NOMO-1 (cell line): ENCODE results near the gene NPTN.
"Not testable (repeated sequence)": the region's sequence is repeated elsewhere in the genome, so short reads cannot be mapped to it uniquely, and the experiment has no call there.

ENCODE experiments used
- DNase-seq, 2 experiments: peaks; one replicate each; lab custom pipeline; 2025; ENCODE audit not compliant: unreplicated experiment in 2 of 2; lab: John Stamatoyannopoulos, UW

The NPTN gene

GRCh38 chr15:73633111-73633990 lies at the start of gene NPTN:
TSS of gene NPTN (minus strand) at chr15:73633389. CDS start at chr15:73633215, 174 bp downstream.
- peak; percentile 96 to 97 for DNase-seq

GRCh38 chr15:73682600-73683090 lies 49.5 kb upstream of the NPTN start:
- no peak for DNase-seq

- no peak for DNase-seq
These were observed 48.8 kb upstream of the NPTN start for GRCh38 chr15:73681856-73682599.

- DNase-seq = peak; percentile 25 to 39
These were observed 47.9 kb upstream of the NPTN start for GRCh38 chr15:73681063-73681462.

GRCh38 chr15:73680549-73680948 lies 47.4 kb upstream of the NPTN start:
- no peak for DNase-seq

- no peak for DNase-seq
These were observed 46.8 kb upstream of the NPTN start for GRCh38 chr15:73679964-73680363.

GRCh38 chr15:73679180-73679579 lies 46.0 kb upstream of the NPTN start:
- no peak for DNase-seq

- no peak for DNase-seq
These were observed 45.3 kb upstream of the NPTN start for GRCh38 chr15:73678498-73678897.

GRCh38 chr15:73677733-73678132 lies 44.5 kb upstream of the NPTN start:
- DNase-seq = no peak

GRCh38 chr15:73677146-73677607 lies 44.0 kb upstream of the NPTN start:
- peak in 1 of 2 experiments; percentile 36 for DNase-seq

GRCh38 chr15:73674587-73674986 lies 41.4 kb upstream of the NPTN start:
- DNase-seq = no peak

GRCh38 chr15:73660455-73660854 lies 27.3 kb upstream of the NPTN start:
- no peak for DNase-seq

- no peak for DNase-seq
These were observed 25.5 kb upstream of the NPTN start for GRCh38 chr15:73658645-73659044.

GRCh38 chr15:73655724-73656123 lies 22.5 kb upstream of the NPTN start:
- DNase-seq = no peak

GRCh38 chr15:73654659-73655058 lies 21.5 kb upstream of the NPTN start:
- DNase-seq = no peak

- peak; percentile 47 to 78 for DNase-seq
These were observed 17.4 kb upstream of the NPTN start for GRCh38 chr15:73650416-73651126.

- no peak for DNase-seq
These were observed 14.8 kb upstream of the NPTN start for GRCh38 chr15:73648014-73648295.

GRCh38 chr15:73647259-73648013 lies 14.2 kb upstream of the NPTN start:
- DNase-seq = no peak

- not testable (repeated sequence) for DNase-seq
These were observed 6.3 kb upstream of the NPTN start for GRCh38 chr15:73639464-73639863.

GRCh38 chr15:73637527-73637926 lies 4.3 kb upstream of the NPTN start:
- DNase-seq = no peak
